WTC11 (cell line): ENCODE results near the gene GSC2.

ENCODE experiments used
- AFF4 ChIP-seq: sonication (generic); formaldehyde crosslinking; IDR thresholded peaks from 2 replicates; pipeline ENCODE4 v1.8.1; 2023; ENCODE audit warnings: mild to moderate bottlenecking, missing genetic modification reagents, borderline replicate concordance
- ATF2 ChIP-seq: sonication (generic); formaldehyde crosslinking; IDR thresholded peaks from 2 replicates; pipeline ENCODE4 v1.8.1; 2022; ENCODE audit warnings: low read depth, missing genetic modification reagents, borderline replicate concordance
- ATF3 ChIP-seq: sonication (generic); formaldehyde crosslinking; conservative IDR thresholded peaks from 2 replicates; pipeline ENCODE4 v1.8.1; 2022; ENCODE audit warnings: mild to moderate bottlenecking, missing genetic modification reagents
- CREB1 ChIP-seq: sonication (generic); formaldehyde crosslinking; IDR thresholded peaks from 2 replicates; pipeline ENCODE4 v1.8.0; 2023; ENCODE audit warnings: mild to moderate bottlenecking, missing genetic modification reagents
- CTCF ChIP-seq: fragments of 200-600 bp; IDR thresholded peaks from 2 replicates; pipeline ENCODE4 v1.8.0; 2022; ENCODE audit warnings: antibody characterized with exemption
- E2F1 ChIP-seq: sonication (generic); formaldehyde crosslinking; IDR thresholded peaks from 2 replicates; pipeline ENCODE4 v1.8.0; 2022; ENCODE audit warnings: mild to moderate bottlenecking, missing genetic modification reagents
- GABPB1 ChIP-seq: sonication (generic); formaldehyde crosslinking; IDR thresholded peaks from 2 replicates; pipeline ENCODE4 v1.8.1; 2023; ENCODE audit warnings: mild to moderate bottlenecking, missing genetic modification reagents
- NFYB ChIP-seq: sonication (generic); formaldehyde crosslinking; conservative IDR thresholded peaks from 2 replicates; pipeline ENCODE4 v1.8.0; 2022; ENCODE audit warnings: low read depth, missing genetic modification reagents
- PRDM15 ChIP-seq: sonication (generic); formaldehyde crosslinking; IDR thresholded peaks from 2 replicates; pipeline ENCODE4 v1.8.0; 2022; ENCODE audit warnings: missing genetic modification reagents
- ZNF138 ChIP-seq: sonication (generic); formaldehyde crosslinking; conservative IDR thresholded peaks from 2 replicates; pipeline ENCODE4 v1.8.1; 2022; ENCODE audit warnings: mild to moderate bottlenecking, moderate library complexity, missing genetic modification reagents

- no peak for TF ChIP-seq CTCF
- TF ChIP-seq NFYB: no peak
- no peak for TF ChIP-seq E2F1 (CRISPR knock-in tag)
- TF ChIP-seq ZNF138 (CRISPR knock-in tag): no peak
- no peak for TF ChIP-seq ATF3
- no peak for TF ChIP-seq ATF2 (CRISPR knock-in tag)
- TF ChIP-seq GABPB1: no peak
- no peak for TF ChIP-seq AFF4 (CRISPR knock-in tag)
- TF ChIP-seq CREB1 (CRISPR knock-in tag): no peak
- no peak for TF ChIP-seq PRDM15 (CRISPR knock-in tag)
Measured at GRCh38 chr22:19124377-19124776, 25.7 kb downstream of the GSC2 start.
